DMS79 (cell line): ENCODE results near the gene BRD8.

Experiments
- DNase-seq: peaks from one replicate; lab custom pipeline; 2025; lab: John Stamatoyannopoulos, UW

Gene BRD8

GRCh38 chr5:138096997-138097828 lies 81.2 kb downstream of the BRD8 start:
- DNase-seq, result no peak

GRCh38 chr5:138096363-138096762 lies 82.1 kb downstream of the BRD8 start:
- no peak for DNase-seq

- no peak for DNase-seq
Observed at GRCh38 chr5:138095100-138095907, 83.1 kb downstream of the BRD8 start.

GRCh38 chr5:138093036-138093435 lies 85.4 kb downstream of the BRD8 start:
- DNase-seq, result no peak

GRCh38 chr5:138092301-138092700 lies 86.1 kb downstream of the BRD8 start:
- DNase-seq, result no peak

- no peak for DNase-seq
Observed at GRCh38 chr5:138091685-138092084, 86.7 kb downstream of the BRD8 start.
